WTC11 (cell line): Measurements from ENCODE around the gene CELSR2.

ENCODE experiments used
- ETV6 ChIP-seq: sonication (generic); formaldehyde crosslinking; IDR thresholded peaks from 2 replicates; pipeline ENCODE4 v1.8.1; 2022; ENCODE audit warnings: mild to moderate bottlenecking, missing genetic modification reagents
- JUN ChIP-seq: sonication (generic); formaldehyde crosslinking; IDR thresholded peaks from 2 replicates; pipeline ENCODE4 v1.8.0; 2023; ENCODE audit warnings: mild to moderate bottlenecking, missing genetic modification reagents
- SMAD4 ChIP-seq: sonication (generic); formaldehyde crosslinking; IDR thresholded peaks from 2 replicates; pipeline ENCODE4 v1.8.0; 2022; ENCODE audit warnings: mild to moderate bottlenecking, missing genetic modification reagents
- ZNF121 ChIP-seq: sonication (generic); formaldehyde crosslinking; IDR thresholded peaks from 2 replicates; pipeline ENCODE4 v1.8.0; 2023; ENCODE audit warnings: missing genetic modification reagents
- TF ChIP-seq, protein P1 (sequence below): fragments of 200-600 bp; IDR thresholded peaks from 2 replicates; pipeline ENCODE4 v1.8.0; 2022; ENCODE audit warnings: antibody characterized with exemption
- TF ChIP-seq, protein P2 (sequence below): sonication (generic); formaldehyde crosslinking; conservative IDR thresholded peaks from 2 replicates; pipeline ENCODE4 v1.8.1; 2022; ENCODE audit warnings: mild to moderate bottlenecking, missing genetic modification reagents
- TF ChIP-seq, protein P3 (sequence below): fragments of 250-450 bp; sonication (Bioruptor Pico); IDR thresholded peaks from 2 replicates; pipeline ENCODE4 v2.1.2; 2022; ENCODE audit warnings: mild to moderate bottlenecking, moderate library complexity
- TF ChIP-seq, protein P4 (sequence below): sonication (generic); formaldehyde crosslinking; IDR thresholded peaks from 2 replicates; pipeline ENCODE4 v1.8.1; 2023; ENCODE audit warnings: mild to moderate bottlenecking, missing genetic modification reagents, moderate library complexity
- TF ChIP-seq, protein P5 (sequence below): sonication (generic); formaldehyde crosslinking; IDR thresholded peaks from 2 replicates; pipeline ENCODE4 v1.8.0; 2022; ENCODE audit warnings: mild to moderate bottlenecking, missing genetic modification reagents

DNA sequence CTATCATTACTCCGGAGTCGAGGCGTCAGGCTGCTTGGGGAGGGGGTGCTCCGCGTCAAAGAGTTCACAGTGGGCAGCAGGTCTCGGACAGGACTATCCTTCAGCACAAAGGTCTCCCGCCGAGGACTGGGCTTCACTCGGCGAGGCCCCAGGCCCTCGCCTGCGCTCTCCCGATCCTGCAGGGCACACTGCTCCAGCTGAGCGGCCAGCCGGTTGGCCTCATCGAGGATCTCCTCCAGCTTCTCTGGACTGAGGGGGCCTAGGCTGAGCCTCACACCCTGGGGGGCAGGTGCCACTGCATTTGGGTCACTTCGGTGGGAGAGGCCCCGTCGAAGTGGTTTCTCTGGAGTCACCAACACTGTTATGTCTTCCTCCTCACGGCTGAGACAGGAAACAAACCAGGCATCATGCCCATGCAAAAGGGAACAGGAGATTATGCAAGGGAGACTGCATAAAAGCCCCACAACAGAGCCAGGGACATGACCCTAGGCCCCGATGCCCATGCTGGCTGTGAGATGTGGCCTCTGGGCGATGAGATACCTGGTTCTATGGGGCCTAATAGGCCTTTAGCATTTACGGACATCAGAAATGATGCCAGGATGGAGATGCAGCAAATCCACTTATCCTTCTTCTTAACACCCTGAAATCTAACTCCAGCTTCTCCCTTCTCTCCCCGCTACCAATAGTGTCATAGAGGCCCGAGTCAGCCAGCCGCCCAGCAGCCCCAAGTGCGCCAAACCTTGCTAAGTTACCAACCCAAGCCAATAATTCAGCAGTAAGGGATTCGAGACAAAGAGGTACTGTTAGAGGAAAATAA, 32.5 kb downstream of the CELSR2 start:
- TF ChIP-seq ETV6 (CRISPR knock-in tag) (no peak), ZNF121 (CRISPR knock-in tag) (no peak), JUN (CRISPR knock-in tag) (no peak), SMAD4 (CRISPR knock-in tag) (no peak)
- TF ChIP-seq, protein P1, sequence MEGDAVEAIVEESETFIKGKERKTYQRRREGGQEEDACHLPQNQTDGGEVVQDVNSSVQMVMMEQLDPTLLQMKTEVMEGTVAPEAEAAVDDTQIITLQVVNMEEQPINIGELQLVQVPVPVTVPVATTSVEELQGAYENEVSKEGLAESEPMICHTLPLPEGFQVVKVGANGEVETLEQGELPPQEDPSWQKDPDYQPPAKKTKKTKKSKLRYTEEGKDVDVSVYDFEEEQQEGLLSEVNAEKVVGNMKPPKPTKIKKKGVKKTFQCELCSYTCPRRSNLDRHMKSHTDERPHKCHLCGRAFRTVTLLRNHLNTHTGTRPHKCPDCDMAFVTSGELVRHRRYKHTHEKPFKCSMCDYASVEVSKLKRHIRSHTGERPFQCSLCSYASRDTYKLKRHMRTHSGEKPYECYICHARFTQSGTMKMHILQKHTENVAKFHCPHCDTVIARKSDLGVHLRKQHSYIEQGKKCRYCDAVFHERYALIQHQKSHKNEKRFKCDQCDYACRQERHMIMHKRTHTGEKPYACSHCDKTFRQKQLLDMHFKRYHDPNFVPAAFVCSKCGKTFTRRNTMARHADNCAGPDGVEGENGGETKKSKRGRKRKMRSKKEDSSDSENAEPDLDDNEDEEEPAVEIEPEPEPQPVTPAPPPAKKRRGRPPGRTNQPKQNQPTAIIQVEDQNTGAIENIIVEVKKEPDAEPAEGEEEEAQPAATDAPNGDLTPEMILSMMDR, result no peak
- TF ChIP-seq, protein P2, sequence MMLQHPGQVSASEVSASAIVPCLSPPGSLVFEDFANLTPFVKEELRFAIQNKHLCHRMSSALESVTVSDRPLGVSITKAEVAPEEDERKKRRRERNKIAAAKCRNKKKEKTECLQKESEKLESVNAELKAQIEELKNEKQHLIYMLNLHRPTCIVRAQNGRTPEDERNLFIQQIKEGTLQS, result no peak
- TF ChIP-seq, protein P3, sequence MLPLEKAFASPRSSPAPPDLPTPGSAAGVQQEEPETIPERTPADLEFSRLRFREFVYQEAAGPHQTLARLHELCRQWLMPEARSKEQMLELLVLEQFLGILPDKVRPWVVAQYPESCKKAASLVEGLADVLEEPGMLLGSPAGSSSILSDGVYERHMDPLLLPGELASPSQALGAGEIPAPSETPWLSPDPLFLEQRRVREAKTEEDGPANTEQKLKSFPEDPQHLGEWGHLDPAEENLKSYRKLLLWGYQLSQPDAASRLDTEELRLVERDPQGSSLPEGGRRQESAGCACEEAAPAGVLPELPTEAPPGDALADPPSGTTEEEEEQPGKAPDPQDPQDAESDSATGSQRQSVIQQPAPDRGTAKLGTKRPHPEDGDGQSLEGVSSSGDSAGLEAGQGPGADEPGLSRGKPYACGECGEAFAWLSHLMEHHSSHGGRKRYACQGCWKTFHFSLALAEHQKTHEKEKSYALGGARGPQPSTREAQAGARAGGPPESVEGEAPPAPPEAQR (CRISPR knock-in tag), result no peak
- TF ChIP-seq, protein P4, sequence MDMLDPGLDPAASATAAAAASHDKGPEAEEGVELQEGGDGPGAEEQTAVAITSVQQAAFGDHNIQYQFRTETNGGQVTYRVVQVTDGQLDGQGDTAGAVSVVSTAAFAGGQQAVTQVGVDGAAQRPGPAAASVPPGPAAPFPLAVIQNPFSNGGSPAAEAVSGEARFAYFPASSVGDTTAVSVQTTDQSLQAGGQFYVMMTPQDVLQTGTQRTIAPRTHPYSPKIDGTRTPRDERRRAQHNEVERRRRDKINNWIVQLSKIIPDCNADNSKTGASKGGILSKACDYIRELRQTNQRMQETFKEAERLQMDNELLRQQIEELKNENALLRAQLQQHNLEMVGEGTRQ (CRISPR knock-in tag), result no peak
- TF ChIP-seq, protein P5, sequence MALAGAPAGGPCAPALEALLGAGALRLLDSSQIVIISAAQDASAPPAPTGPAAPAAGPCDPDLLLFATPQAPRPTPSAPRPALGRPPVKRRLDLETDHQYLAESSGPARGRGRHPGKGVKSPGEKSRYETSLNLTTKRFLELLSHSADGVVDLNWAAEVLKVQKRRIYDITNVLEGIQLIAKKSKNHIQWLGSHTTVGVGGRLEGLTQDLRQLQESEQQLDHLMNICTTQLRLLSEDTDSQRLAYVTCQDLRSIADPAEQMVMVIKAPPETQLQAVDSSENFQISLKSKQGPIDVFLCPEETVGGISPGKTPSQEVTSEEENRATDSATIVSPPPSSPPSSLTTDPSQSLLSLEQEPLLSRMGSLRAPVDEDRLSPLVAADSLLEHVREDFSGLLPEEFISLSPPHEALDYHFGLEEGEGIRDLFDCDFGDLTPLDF, result no peak
